ENCODE results near the gene CCL18.

GRCh38 chr17:36055921-36056520 is 8.1 kb upstream of the CCL18 start:
- TF ChIP-seq CTCF (IDR thresholded peaks at IDR 0.05; ENCODE audit: insufficient read depth, low read length, poor library complexity, severe bottlenecking), result no peak
- TF ChIP-seq EZH2phosphoT487 (conservative IDR thresholded peaks at IDR 0.05; ENCODE audit: low read length), result no peak
